ENCODE measurements around the gene NUP214. TPM values are rescaled to one million over a fixed set of nuclear protein-coding genes. Genes with fewer than 3 reads are reported as not detected.

Gene NUP214
- polyA plus RNA-seq, 1 of the 3 experiments (the other 2 are of a cell fraction), result 8.0 TPM

- Histone ChIP-seq H3K27me3 (ENCODE audit: insufficient read depth) (no peaks in the 10 kb centered on the region), H3K36me3 (replicated peaks in 1 of 2; ENCODE audit: control insufficient read depth in 1 of 2, insufficient read depth in 2 of 2, low read length in 1 of 2) (peaks cover 73 to 84% of the 10 kb centered on the region in 2 experiments), H3K9me2 (no peaks in the 10 kb centered on the region), H2AFZ (ENCODE audit: low read depth) (no peak overlapping the region), H3K4me3 (ENCODE audit: low read depth in 2 of 2, low read length in 1 of 2) (no peak overlapping the region), H4K20me1 (ENCODE audit: insufficient read depth) (no peaks in the 10 kb centered on the region), H3K4me2 (no peak overlapping the region), H3K27ac (ENCODE audit: low read depth in 2 of 2, low read length in 1 of 2) (no peak overlapping the region), H3K4me1 (ENCODE audit: control insufficient read depth in 1 of 2, insufficient read depth in 2 of 2, low read depth in 1 of 2, low read length in 1 of 2) (no peaks in the 10 kb centered on the region), H3F3A (replicated peaks; ENCODE audit: insufficient read depth) (no peaks in the 10 kb centered on the region), H3K9me3 (no peaks in the 10 kb centered on the region), H3K9ac (no peak overlapping the region), H3K79me2 (ENCODE audit: insufficient read depth) (no peaks in the 10 kb centered on the region)
- ChIA-PET CTCF (interaction anchor here (1.1 to 2.1 kb wide), 2 partner anchors 93 to 196 kb away, joined by 3 to 6 read pairs; no protein-coding TSS in a partner anchor), POLR2A (no interaction called here)
- no peak for TF ChIP-seq FOSL2 (IDR thresholded peaks at IDR 0.05; ENCODE audit: borderline replicate concordance, low read depth)
- TF ChIP-seq JUND (IDR thresholded peaks at IDR 0.05), result no peak
- no peak for TF ChIP-seq RCOR1 (IDR thresholded peaks at IDR 0.05; ENCODE audit: low read length)
- TF ChIP-seq MAX (IDR thresholded peaks at IDR 0.05; ENCODE audit: low read depth), result no peak
- no peak for TF ChIP-seq NRF1 (IDR thresholded peaks at IDR 0.05; ENCODE audit: low read depth, low read length)
- DNase-seq, result no peak
- WGBS (ENCODE audit: low lambda C conversion rate), result 100% methylated on average over 4 of the region's 4 CpGs
Measured at GRCh38 chr9:131140112-131140511, 14.7 kb downstream of the NUP214 start.

- H3K9me3 ChIP-seq, result no peaks in the 10 kb centered on the region
- no peaks in the 10 kb centered on the region for H3K79me2 ChIP-seq (ENCODE audit: insufficient read depth)
- no peak overlapping the region for H3K4me2 ChIP-seq
- no peak overlapping the region for H3K4me3 ChIP-seq (ENCODE audit: low read depth in 2 of 2, low read length in 1 of 2)
- H3K27ac ChIP-seq (ENCODE audit: low read depth in 2 of 2, low read length in 1 of 2), result no peak overlapping the region
- no peaks in the 10 kb centered on the region for H3K27me3 ChIP-seq (ENCODE audit: insufficient read depth)
- H3K9ac ChIP-seq, result no peak overlapping the region
- peaks cover 73 to 84% of the 10 kb centered on the region in 2 experiments for H3K36me3 ChIP-seq (replicated peaks in 1 of 2; ENCODE audit: control insufficient read depth in 1 of 2, insufficient read depth in 2 of 2, low read length in 1 of 2)
- TF ChIP-seq SIN3A (IDR thresholded peaks at IDR 0.05; ENCODE audit: borderline replicate concordance, low read depth, low read length) (no peak), USF2 (IDR thresholded peaks at IDR 0.05; ENCODE audit: borderline replicate concordance, low read depth, low read length) (no peak), NFIC (IDR thresholded peaks at IDR 0.05; ENCODE audit: borderline replicate concordance) (no peak), ZBTB33 (IDR thresholded peaks at IDR 0.05; ENCODE audit: borderline replicate concordance, low read depth) (no peak), MAX (IDR thresholded peaks at IDR 0.05; ENCODE audit: low read depth) (no peak), EP300 (IDR thresholded peaks at IDR 0.05; ENCODE audit: borderline replicate concordance in 1 of 2, low read depth in 1 of 2, low read length in 1 of 2) (no peak), FOXM1 (IDR thresholded peaks at IDR 0.05; ENCODE audit: low read depth) (no peak), SMC3 (IDR thresholded peaks at IDR 0.05; ENCODE audit: low read depth, low read length) (no peak), MXI1 (IDR thresholded peaks at IDR 0.05; ENCODE audit: low read depth, low read length) (no peak), EZH2phosphoT487 (IDR thresholded peaks at IDR 0.05; ENCODE audit: borderline replicate concordance, low read depth) (no peak), RXRA (IDR thresholded peaks at IDR 0.05; ENCODE audit: borderline replicate concordance, low read depth) (no peak), IRF3 (IDR thresholded peaks at IDR 0.05; ENCODE audit: low read depth, low read length) (no peak), TCF12 (IDR thresholded peaks at IDR 0.05) (no peak), ELF1 (IDR thresholded peaks at IDR 0.05) (no peak), TEAD4 (IDR thresholded peaks at IDR 0.05; ENCODE audit: borderline replicate concordance, insufficient read depth) (no peak), YY1 (IDR thresholded peaks at IDR 0.05; ENCODE audit: low read depth) (no peak), RCOR1 (IDR thresholded peaks at IDR 0.05; ENCODE audit: low read length) (no peak)
- ChIA-PET POLR2A (no interaction called here), CTCF (interaction anchor here (1.1 kb wide), 1 partner anchor 94 kb away, joined by 3 read pairs; no protein-coding TSS in a partner anchor)
- DNase-seq, result no peak
- H3K4me1 ChIP-seq (ENCODE audit: control insufficient read depth in 1 of 2, insufficient read depth in 2 of 2, low read depth in 1 of 2, low read length in 1 of 2), result no peaks in the 10 kb centered on the region
- H3K9me2 ChIP-seq, result no peaks in the 10 kb centered on the region
- WGBS (ENCODE audit: low lambda C conversion rate), result 96% methylated on average over 3 of the region's 3 CpGs
- H3F3A ChIP-seq (replicated peaks; ENCODE audit: insufficient read depth), result no peaks in the 10 kb centered on the region
- no peaks in the 10 kb centered on the region for H4K20me1 ChIP-seq (ENCODE audit: insufficient read depth)
- no peak overlapping the region for H2AFZ ChIP-seq (ENCODE audit: low read depth)
Measured at GRCh38 chr9:131140550-131140949, 15.2 kb downstream of the NUP214 start.

Data from SK-N-SH (cell line).